Caco-2 (cell line): ENCODE data around the gene SLC25A4. TPM values are rescaled to one million over a fixed set of nuclear protein-coding genes. Genes with fewer than 3 reads are reported as not detected.
A peak's percentile ranks its signal among the peaks of the same experiment; 100 is the strongest.

Source experiments
- BruUV-seq: library from RNA; stranded (reverse); fragments of 400-500 nt; replicated peaks from 2 replicates; lab custom pipeline; 2021; lab: Mats Ljungman, UMichigan
- CTCF ChIA-PET: fragments of 300-600 bp; sonication (Branson Sonifier 250); formaldehyde crosslinking; loops from one replicate; lab custom pipeline; 2022; ENCODE audit warnings: antibody characterized with exemption; lab: Charles Lee
- POLR2A ChIA-PET: fragments of 300-600 bp; sonication (Branson Sonifier 250); formaldehyde crosslinking; loops from one replicate; lab custom pipeline; 2022; ENCODE audit warnings: antibody characterized with exemption; lab: Charles Lee
- DNase-seq, 2 experiments: peaks; one replicate each; pipeline versions ENCODE4 v3.0.0 to v3.0.0-alpha.2; 2020 to 2022
- H3K27me3 ChIP-seq: replicated peaks from 2 replicates; pipeline ENCODE4 v1.6.0; 2011; ENCODE audit warnings: low read length; ENCODE audit not compliant: control insufficient read depth, insufficient read depth
- H3K36me3 ChIP-seq: 2 replicates; pipeline ENCODE4 v1.5.1; 2011; ENCODE audit warnings: low read length; ENCODE audit not compliant: control insufficient read depth, insufficient read depth
- H3K4me1 ChIP-seq: fragments of 250-450 bp; sonication (Bioruptor Pico); 2 replicates; pipeline ENCODE4 v1.5.1; 2020; ENCODE audit warnings: mild to moderate bottlenecking
- H3K4me3 ChIP-seq: 2 replicates; pipeline ENCODE4 v1.5.1; 2011; ENCODE audit warnings: low read depth, mild to moderate bottlenecking, control low read depth, low read length
- H3K9me3 ChIP-seq: fragments of 250-450 bp; sonication (Bioruptor Pico); 2 replicates; pipeline ENCODE4 v1.5.1; 2020; ENCODE audit warnings: mild to moderate bottlenecking, moderate library complexity
- H3K27ac Mint-ChIP-seq: one replicate; pipeline ENCODE4 v1.8.0; 2022; ENCODE audit warnings: mixed read lengths; ENCODE audit not compliant: unreplicated experiment
- H3K27me3 Mint-ChIP-seq: one replicate; pipeline ENCODE4 v1.8.0; 2022; ENCODE audit warnings: mixed read lengths; ENCODE audit not compliant: insufficient read depth, unreplicated experiment
- H3K36me3 Mint-ChIP-seq: one replicate; pipeline ENCODE4 v1.8.0; 2022; ENCODE audit warnings: mild to moderate bottlenecking, mixed read lengths; ENCODE audit not compliant: insufficient read depth, unreplicated experiment
- H3K4me1 Mint-ChIP-seq: one replicate; pipeline ENCODE4 v1.8.0; 2022; ENCODE audit warnings: low read depth, mixed read lengths; ENCODE audit not compliant: unreplicated experiment
- H3K4me3 Mint-ChIP-seq: one replicate; pipeline ENCODE4 v1.8.0; 2022; ENCODE audit warnings: mild to moderate bottlenecking, moderate library complexity, mixed read lengths; ENCODE audit not compliant: unreplicated experiment
- H3K9me3 Mint-ChIP-seq: one replicate; pipeline ENCODE4 v1.8.0; 2022; ENCODE audit warnings: mixed read lengths; ENCODE audit not compliant: unreplicated experiment
- intact Hi-C: fragments of 100-400 bp; cut with micrococcal nuclease; formaldehyde crosslinking; loops from one replicate; pipeline ENCODE4 v1.10.0; 2022; ENCODE audit not compliant: unreplicated experiment
- total RNA-seq: library from RNA; stranded (reverse); gene quantifications from 2 replicates; pipeline ENCODE4 v1.2.3, GENCODE V29; 2022
- TF ChIP-seq, protein P1 (sequence below), 2 experiments: fragments of 200-600 bp in 1 of 2; IDR thresholded peaks; 1 replicate in 1 of 2; 2 replicates in 1 of 2; pipeline versions ENCODE4 v1.5.1 to v1.8.0; 2011 to 2022; ENCODE audit warnings: antibody characterized with exemption in 1 of 2, control low read depth in 1 of 2, inconsistent platforms in 1 of 2, low read depth in 1 of 2, low read length in 1 of 2, mild to moderate bottlenecking in 1 of 2, moderate library complexity in 1 of 2; ENCODE audit not compliant: insufficient read depth in 1 of 2, severe bottlenecking in 1 of 2, unreplicated experiment in 1 of 2

SLC25A4 gene
- total RNA-seq, 1 experiment from 2014 or later, result 24.1 TPM

DNA sequence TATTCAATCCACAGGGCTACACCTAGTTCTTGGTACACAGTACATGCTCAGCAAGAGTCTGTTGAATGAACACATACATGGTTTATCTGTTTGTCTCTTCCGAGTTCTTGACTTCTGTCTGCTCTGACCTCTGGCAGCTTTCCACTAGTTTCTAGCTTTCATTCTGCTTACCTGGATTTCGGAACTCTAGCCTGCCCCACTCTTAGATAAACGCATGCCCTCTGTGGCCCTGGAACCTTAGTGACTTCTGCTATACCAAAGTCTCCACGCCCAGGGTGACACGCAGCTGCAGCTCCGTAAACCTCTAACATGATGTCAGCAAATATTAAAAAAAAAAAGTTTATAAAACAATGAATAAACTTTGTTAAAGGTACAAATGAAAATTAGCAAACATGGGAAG, 1.3 kb upstream of the SLC25A4 start:
- POLR2A ChIA-PET, result no interaction called here
- Histone ChIP-seq H3K9me3 (no peaks in the 10 kb centered on the region), H3K36me3 (peaks cover 2% of the 10 kb centered on the region), H3K4me1 (peaks cover 8% of the 10 kb centered on the region; the same call in 1 of the 2 replicates), H3K27me3 (no peaks in the 10 kb centered on the region), H3K4me3 (no peak overlapping the region)
- H3K27me3 Mint-ChIP-seq, result no peaks in the 10 kb centered on the region
- intact Hi-C loops, result loop anchor here (1.0 to 10.0 kb wide), 3 partner anchors 7 to 253 kb away; partner anchors contain the start of genes ANKRD37 and LRP2BP
- CTCF ChIA-PET, result no interaction called here
- no peaks in the 10 kb centered on the region for H3K9me3 Mint-ChIP-seq
- BruUV-seq, result no TSS peak
- H3K4me1 Mint-ChIP-seq, result no peaks in the 10 kb centered on the region
- H3K4me3 Mint-ChIP-seq, result no peak overlapping the region
- H3K36me3 Mint-ChIP-seq, result peaks cover 26% of the 10 kb centered on the region
- no peak overlapping the region for H3K27ac Mint-ChIP-seq
- TF ChIP-seq, protein P1, sequence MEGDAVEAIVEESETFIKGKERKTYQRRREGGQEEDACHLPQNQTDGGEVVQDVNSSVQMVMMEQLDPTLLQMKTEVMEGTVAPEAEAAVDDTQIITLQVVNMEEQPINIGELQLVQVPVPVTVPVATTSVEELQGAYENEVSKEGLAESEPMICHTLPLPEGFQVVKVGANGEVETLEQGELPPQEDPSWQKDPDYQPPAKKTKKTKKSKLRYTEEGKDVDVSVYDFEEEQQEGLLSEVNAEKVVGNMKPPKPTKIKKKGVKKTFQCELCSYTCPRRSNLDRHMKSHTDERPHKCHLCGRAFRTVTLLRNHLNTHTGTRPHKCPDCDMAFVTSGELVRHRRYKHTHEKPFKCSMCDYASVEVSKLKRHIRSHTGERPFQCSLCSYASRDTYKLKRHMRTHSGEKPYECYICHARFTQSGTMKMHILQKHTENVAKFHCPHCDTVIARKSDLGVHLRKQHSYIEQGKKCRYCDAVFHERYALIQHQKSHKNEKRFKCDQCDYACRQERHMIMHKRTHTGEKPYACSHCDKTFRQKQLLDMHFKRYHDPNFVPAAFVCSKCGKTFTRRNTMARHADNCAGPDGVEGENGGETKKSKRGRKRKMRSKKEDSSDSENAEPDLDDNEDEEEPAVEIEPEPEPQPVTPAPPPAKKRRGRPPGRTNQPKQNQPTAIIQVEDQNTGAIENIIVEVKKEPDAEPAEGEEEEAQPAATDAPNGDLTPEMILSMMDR (IDR thresholded peaks at IDR 0.05; ENCODE audit: insufficient read depth in 1 of 2, low read depth in 1 of 2, low read length in 1 of 2, severe bottlenecking in 1 of 2, unreplicated experiment in 1 of 2), result no peak
- DNase-seq, result no peak

DNA sequence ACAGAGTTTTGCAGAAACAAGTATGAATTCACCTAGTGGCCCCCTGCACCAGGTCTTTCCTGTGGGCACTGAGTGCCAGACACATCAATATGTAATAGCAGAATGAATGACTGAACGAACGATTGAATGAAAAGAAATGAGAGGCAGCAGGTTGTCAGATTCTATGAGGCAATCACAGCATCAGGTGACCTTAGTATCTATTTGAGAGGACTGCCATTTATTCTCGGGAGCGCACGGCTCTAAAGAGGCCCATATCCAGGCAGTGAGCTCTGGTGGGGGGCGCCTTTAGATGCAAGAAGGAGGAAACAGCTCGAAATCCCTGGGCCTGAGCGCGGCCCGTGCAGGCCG, 528 bp upstream of the SLC25A4 start:
- DNase-seq, result no peak
- H3K9me3 ChIP-seq, result no peaks in the 10 kb centered on the region
- ChIA-PET POLR2A (interaction anchor here (0.6 to 1.8 kb wide), 8 partner anchors 8 to 605 kb away, joined by 3 to 11 read pairs (median 4); partner anchors contain the start of genes ANKRD37, CENPU, LRP2BP and SNX25), CTCF (interaction anchor here (0.6 to 1.7 kb wide), 3 partner anchors 8 to 176 kb away, joined by 3 to 13 read pairs (median 4); no protein-coding TSS in a partner anchor)
- Mint-ChIP-seq H3K4me1 (no peaks in the 10 kb centered on the region), H3K36me3 (peaks cover 26% of the 10 kb centered on the region), H3K27me3 (no peaks in the 10 kb centered on the region), H3K9me3 (no peaks in the 10 kb centered on the region), H3K27ac (peak overlapping the region; percentile 95), H3K4me3 (peak overlapping the region; percentile 88)
- BruUV-seq, result TSS peak; percentile 83
- H3K4me3 ChIP-seq, result peak overlapping the region; percentile 88
- H3K4me1 ChIP-seq, result peaks cover 8% of the 10 kb centered on the region; the same call in 1 of the 2 replicates
- H3K36me3 ChIP-seq, result peaks cover 2% of the 10 kb centered on the region
- intact Hi-C loops, result loop anchor here (1.0 to 10.0 kb wide), 3 partner anchors 8 to 252 kb away; partner anchors contain the start of genes ANKRD37 and LRP2BP
- H3K27me3 ChIP-seq, result no peaks in the 10 kb centered on the region
- TF ChIP-seq, protein P1 (IDR thresholded peaks at IDR 0.05; ENCODE audit: insufficient read depth in 1 of 2, low read depth in 1 of 2, low read length in 1 of 2, severe bottlenecking in 1 of 2, unreplicated experiment in 1 of 2), result no peak

DNA sequence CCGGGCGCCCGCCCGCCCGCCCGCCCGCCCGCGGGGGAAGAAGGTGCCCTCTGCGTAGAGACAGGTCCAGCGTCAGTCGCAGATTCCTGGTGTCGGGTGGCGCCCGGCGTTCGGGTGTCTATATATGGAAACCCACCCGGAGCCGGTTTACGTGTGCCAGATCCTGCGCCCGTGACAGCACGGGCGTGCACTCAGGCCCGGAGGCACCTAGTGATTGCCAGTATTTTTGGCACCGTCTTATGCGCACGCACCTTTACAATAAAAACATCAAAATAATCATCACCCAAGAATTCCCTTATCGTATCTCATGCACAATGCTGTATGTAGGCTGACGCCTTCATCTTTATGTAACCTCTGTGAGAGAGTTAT, 519 bp downstream of the SLC25A4 start:
- intact Hi-C loops, result loop anchor here (2.0 to 10.0 kb wide), 2 partner anchors 161 to 251 kb away; partner anchors contain the start of genes ANKRD37 and LRP2BP
- BruUV-seq, result no TSS peak
- H3K4me1 Mint-ChIP-seq, result no peaks in the 10 kb centered on the region
- H3K27ac Mint-ChIP-seq, result no peak overlapping the region
- H3K9me3 ChIP-seq, result no peaks in the 10 kb centered on the region
- H3K4me3 ChIP-seq, result peak overlapping the region; percentile 88
- H3K4me1 ChIP-seq, result peaks cover 8% of the 10 kb centered on the region; the same call in 1 of the 2 replicates
- H3K36me3 ChIP-seq, result peaks cover 2% of the 10 kb centered on the region
- CTCF ChIA-PET, result interaction anchor here (0.6 to 1.7 kb wide), 4 partner anchors 9 to 1496 kb away, joined by 3 to 13 read pairs (median 4); no protein-coding TSS in a partner anchor
- peaks cover 26% of the 10 kb centered on the region for H3K36me3 Mint-ChIP-seq
- no peaks in the 10 kb centered on the region for H3K27me3 ChIP-seq
- DNase-seq, result no peak
- TF ChIP-seq, protein P1 (IDR thresholded peaks at IDR 0.05; ENCODE audit: insufficient read depth in 1 of 2, low read depth in 1 of 2, low read length in 1 of 2, severe bottlenecking in 1 of 2, unreplicated experiment in 1 of 2), result no peak
- peak overlapping the region; percentile 88 for H3K4me3 Mint-ChIP-seq
- POLR2A ChIA-PET, result interaction anchor here (0.6 to 1.8 kb wide), 5 partner anchors 9 to 410 kb away, joined by 4 to 11 read pairs (median 4); partner anchors contain the start of genes ANKRD37, CENPU and LRP2BP
- no peaks in the 10 kb centered on the region for H3K9me3 Mint-ChIP-seq
- H3K27me3 Mint-ChIP-seq, result no peaks in the 10 kb centered on the region
